Astrocyte of the cerebellum (primary cell): ENCODE results near the gene GPR34.

ENCODE experiments used
- DNase-seq: peaks from one replicate; pipeline ENCODE4 v3.0.0-alpha.2; 2011; ENCODE audit warnings: low read depth
- H3K4me3 ChIP-seq: 2 replicates; pipeline ENCODE4 v1.5.1; 2011; ENCODE audit warnings: mild to moderate bottlenecking, low read depth, low read length, moderate library complexity
- CTCF ChIP-seq: IDR thresholded peaks from 2 replicates; pipeline ENCODE4 v1.5.1; 2012; ENCODE audit warnings: low read length, low read depth, moderate library complexity, mild to moderate bottlenecking; ENCODE audit errors: missing control alignments
- in situ Hi-C: cut with HindIII; loops from 2 replicates; pipeline ENCODE4 v1.10.0; 2017; ENCODE audit warnings: low sequenced_read_pairs

The GPR34 gene

GRCh38 chrX:41677183-41678060, 11.4 kb upstream of the GPR34 start:
- no peak for TF ChIP-seq CTCF
- no peak for DNase-seq
- H3K4me3 ChIP-seq, result no peak overlapping the region
- in situ Hi-C loops, result no loop called here

GRCh38 chrX:41684138-41684537, 4.6 kb upstream of the GPR34 start:
- in situ Hi-C loops, result no loop called here
- no peak for TF ChIP-seq CTCF
- H3K4me3 ChIP-seq, result no peak overlapping the region
- no peak for DNase-seq

GRCh38 chrX:41684940-41685339, 3.8 kb upstream of the GPR34 start:
- no peak for DNase-seq
- in situ Hi-C loops, result no loop called here
- TF ChIP-seq CTCF, result no peak
- no peak overlapping the region for H3K4me3 ChIP-seq

- DNase-seq, result no peak
- TF ChIP-seq CTCF, result no peak
- in situ Hi-C loops, result no loop called here
- no peak overlapping the region for H3K4me3 ChIP-seq
These were observed 2.0 kb upstream of the GPR34 start for GRCh38 chrX:41686788-41687187.

GRCh38 chrX:41688156-41688555, 617 bp upstream of the GPR34 start:
- H3K4me3 ChIP-seq, result no peak overlapping the region
- no peak for DNase-seq
- in situ Hi-C loops, result no loop called here
- no peak for TF ChIP-seq CTCF

GRCh38 chrX:41689711-41690110, 938 bp downstream of the GPR34 start:
- no peak overlapping the region for H3K4me3 ChIP-seq
- TF ChIP-seq CTCF, result no peak
- in situ Hi-C loops, result no loop called here
- no peak for DNase-seq
